Measurements from ENCODE around the gene PLXNA3.

Gene PLXNA3

GRCh38 chrX:154460326-154460725 is 2.2 kb downstream of the PLXNA3 start:
- no peak for DNase-seq

GRCh38 chrX:154462396-154462795 is 4.3 kb downstream of the PLXNA3 start:
- DNase-seq, result no peak

DNA sequence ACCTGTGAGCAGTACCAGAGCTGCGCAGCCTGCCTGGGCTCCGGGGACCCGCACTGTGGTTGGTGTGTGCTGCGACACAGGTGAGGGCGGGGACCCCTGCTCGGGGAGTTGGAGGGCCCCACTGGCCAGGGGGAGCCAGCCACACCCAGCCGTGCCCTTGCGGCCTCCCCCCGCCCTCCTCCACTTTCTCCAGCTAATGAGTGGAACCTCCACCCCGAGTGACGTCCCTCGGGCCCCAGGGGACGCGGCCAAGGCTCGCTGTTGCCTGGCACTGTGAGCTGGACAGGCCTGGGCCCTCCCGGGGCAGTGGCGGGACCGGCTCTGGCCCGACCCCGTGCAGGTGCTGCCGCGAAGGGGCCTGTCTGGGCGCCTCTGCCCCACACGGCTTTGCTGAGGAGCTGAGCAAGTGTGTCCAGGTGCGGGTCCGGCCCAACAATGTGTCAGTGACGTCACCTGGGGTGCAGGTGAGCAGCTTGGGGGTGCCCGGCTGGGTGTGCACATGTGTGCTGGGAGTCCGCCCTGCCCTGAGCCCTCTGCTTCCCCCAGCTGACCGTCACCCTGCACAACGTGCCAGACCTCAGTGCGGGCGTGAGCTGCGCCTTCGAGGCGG is 5.6 kb downstream of the PLXNA3 start:
- no peak for DNase-seq

- DNase-seq, result no peak
Observed at GRCh38 chrX:154464806-154465365, 6.8 kb downstream of the PLXNA3 start.

GRCh38 chrX:154465601-154466000 is 7.5 kb downstream of the PLXNA3 start:
- no peak for DNase-seq

DNA sequence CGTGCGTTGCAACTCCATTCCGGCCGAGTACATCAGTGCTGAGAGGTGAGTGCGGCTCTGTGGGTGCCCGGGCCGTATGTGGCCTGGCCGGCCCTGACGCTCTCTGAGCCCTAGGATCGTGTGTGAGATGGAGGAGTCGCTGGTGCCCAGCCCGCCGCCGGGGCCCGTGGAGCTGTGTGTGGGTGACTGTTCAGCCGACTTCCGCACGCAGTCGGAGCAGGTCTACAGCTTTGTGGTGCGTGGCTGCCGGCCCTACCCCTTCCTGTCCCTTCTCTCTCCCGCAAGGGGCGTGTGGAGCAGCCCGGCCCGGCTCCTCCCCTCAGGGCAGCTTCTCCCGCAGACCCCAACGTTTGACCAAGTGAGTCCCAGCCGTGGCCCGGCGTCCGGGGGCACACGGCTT is 8.0 kb downstream of the PLXNA3 start:
- DNase-seq, result no peak

- DNase-seq, result no peak
Observed at GRCh38 chrX:154466907-154467306, 8.8 kb downstream of the PLXNA3 start.

DNA sequence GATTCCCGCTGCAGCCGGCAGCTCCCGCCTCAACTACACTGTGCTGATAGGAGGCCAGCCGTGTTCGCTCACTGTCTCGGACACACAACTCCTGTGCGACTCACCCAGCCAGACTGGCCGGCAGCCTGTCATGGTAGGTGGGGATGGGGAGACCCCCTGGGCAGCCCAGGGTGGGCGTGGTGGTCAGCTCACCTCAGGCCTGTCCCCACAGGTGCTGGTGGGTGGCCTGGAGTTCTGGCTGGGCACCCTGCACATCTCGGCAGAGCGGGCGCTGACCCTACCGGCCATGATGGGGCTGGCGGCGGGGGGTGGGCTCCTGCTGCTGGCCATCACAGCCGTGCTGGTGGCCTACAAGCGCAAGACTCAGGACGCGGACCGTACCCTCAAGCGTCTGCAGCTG is 9.5 kb downstream of the PLXNA3 start:
- DNase-seq, result no peak

DNA sequence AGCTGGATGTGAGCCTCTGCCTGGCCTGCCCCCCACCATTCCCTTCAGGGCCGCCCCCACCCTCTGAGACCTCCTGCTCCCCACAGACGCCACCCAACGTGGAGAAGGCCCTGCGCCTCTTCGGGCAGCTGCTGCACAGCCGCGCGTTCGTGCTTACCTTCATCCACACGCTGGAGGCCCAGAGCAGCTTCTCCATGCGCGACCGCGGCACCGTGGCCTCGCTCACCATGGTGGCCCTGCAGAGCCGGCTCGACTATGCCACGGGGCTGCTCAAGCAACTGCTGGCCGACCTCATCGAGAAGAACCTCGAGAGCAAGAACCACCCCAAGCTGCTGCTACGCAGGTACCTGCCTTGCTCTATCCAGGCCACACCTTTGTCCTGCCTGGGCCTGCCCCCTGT is 10.1 kb downstream of the PLXNA3 start:
- no peak for DNase-seq

DNA sequence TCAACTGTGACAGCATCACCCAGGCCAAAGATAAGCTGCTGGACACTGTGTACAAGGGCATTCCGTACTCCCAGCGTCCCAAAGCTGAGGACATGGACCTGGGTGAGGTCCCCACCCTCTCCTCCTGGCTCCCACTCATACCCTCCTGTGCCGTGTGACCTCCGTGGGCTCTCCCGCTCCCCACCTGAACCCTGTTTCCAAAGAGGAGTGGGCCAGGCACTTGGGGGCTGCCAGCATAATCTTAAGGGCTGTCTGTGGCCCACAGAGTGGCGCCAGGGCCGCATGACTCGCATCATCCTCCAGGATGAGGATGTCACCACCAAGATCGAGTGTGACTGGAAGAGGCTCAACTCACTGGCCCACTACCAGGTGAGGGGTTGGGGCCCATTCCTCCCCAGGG is 11.0 kb downstream of the PLXNA3 start:
- DNase-seq, result no peak

DNA sequence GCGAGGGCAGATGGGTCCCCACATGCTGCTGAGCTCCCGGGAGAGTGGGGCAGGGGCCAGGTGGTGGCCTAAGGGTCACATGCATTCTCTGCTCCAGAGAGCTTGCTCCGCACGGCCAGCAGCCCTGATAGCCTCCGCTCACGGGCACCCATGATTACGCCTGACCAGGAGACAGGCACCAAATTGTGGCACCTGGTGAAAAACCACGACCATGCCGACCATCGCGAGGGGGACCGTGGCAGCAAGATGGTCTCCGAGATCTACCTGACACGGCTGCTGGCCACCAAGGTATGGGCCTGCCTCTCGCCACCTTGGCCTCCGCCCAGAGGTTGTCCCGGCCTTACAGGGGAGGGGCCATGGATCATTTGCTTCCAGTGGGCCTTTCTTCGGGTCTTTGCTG is 11.8 kb downstream of the PLXNA3 start:
- no peak for DNase-seq

- no peak for DNase-seq
Observed at GRCh38 chrX:154470434-154470833, 12.4 kb downstream of the PLXNA3 start.

GRCh38 chrX:154470914-154471568 is 13.0 kb downstream of the PLXNA3 start:
- DNase-seq, result no peak

- DNase-seq, result no peak
Observed at GRCh38 chrX:154471839-154472684, 14.0 kb downstream of the PLXNA3 start.

DNA sequence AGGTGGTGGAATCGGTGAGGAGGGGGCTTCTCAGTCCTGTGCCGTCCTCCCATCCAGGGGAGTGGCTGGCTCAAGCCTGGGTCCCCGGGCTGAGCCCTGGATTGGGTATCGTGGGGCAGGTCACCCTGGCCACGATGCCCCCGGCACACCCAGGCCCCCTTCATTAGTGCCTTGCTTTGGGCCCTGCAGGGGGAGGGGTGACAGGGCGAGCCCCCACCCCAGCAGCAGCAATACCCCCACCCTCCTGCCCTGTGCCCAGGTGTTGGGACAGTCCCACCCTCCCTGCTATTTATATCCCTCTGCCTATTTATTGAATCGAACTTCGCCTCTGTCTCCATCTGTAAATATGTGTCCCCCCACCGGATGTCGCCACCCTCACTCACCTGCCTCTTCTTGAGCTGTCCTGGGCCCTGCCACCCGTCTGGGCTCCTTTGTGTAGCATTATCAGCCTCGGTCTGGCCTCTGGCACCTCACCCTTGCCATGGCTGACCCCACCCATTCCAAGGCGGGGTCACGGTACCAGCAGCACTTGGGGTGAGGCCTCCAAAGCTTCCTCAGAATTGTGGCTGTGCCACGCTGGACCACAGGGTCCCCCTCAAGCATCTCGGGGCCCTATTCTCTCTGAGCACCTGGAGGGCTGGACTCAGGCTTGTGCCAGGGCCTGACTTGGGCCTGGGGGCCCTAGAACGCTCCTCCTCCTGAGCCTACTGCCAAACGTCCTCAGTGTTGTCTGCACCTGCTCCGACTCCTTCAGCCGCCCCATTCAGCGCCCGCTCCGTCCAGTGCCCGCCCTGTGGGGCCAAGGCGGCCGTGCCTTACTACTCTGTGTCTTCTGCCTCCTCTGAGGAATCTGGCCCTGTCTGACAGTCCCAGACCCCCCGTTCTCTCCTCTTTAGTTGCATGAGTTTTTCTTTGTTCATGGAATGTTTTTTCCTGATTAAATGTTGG is 14.9 kb downstream of the PLXNA3 start:
- DNase-seq, result no peak

DNA sequence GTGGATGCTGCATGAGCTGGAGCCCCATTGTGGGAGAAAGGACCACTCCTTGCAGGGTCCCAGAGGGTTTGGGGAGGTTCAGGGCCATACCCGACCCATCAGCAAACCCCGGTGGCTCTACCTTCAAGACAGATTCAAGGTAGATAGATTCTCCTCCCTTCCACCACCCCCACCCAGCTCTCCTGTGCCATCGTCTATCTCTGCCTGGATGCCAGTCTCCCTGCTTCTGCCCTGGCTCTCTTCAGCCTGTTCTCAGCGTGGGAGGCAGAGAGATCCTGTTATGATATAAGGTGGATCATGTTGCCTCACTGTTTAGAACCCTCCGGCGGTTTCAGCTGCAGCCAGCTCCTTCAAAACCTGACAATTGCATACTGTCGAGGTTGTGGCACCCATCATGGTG is 15.6 kb downstream of the PLXNA3 start:
- no peak for DNase-seq

DNA sequence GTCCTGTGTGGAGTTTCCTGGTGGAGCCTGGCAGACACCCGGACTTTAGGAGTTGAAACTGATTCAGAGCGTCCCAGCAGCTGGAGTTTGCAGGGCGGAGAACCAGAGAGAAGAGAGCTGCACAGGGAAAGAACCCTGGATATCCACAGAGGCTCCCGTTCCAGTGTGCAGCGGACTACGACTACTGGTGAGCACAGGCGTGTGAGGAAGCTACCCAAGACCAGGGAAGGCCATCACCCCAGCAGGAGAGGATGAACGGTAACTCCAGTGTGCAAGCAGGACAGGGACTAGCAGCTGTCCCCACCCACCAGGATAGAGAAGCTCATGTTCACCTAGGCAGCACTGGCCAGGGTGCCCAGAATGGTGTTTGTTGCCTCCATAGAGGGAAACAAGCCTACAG is 18.7 kb downstream of the PLXNA3 start:
- DNase-seq, result no peak

DNA sequence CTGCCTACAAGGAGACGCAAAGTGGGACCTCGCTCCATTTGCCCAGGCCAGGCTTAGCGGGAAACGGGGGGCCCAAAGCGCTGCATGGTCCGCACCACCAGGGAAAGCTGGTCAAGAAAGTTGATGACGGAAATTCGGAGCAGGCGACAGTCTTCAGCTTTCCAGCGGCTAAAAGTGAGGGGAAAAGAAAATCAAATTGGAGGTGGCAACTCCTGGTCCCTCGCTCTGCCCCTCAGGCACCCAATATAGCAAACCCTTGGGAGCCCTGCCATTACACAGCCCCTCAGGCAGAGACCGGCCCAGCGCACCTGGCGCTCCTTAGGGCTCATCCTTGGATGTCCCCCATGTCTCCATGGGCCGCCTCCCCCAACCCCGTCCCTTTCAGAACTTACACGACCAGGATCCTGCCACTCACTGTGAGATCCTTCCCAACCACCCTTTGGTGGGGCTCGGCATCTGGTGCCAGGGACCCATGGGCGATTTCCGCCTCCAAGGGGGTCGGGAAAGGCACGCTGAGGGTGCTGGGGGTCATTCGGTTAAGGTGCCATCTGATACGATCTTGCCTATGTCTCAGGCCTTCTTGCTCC is 19.9 kb downstream of the PLXNA3 start:
- peak in 1 of 3 experiments; percentile 41 for DNase-seq

GRCh38 chrX:154478728-154479622 is 20.9 kb downstream of the PLXNA3 start, which contains the start of gene LAGE3:
Gene LAGE3 (minus strand): TSS chrX:154479281. CDS start chrX:154478915, 366 bp downstream.
- peak; percentile 95 to 97 (median 96) for DNase-seq

- DNase-seq, result no peak
Observed at GRCh38 chrX:154481195-154481594, 23.1 kb downstream of the PLXNA3 start.
